CD4-positive, alpha-beta T cell treated with Interleukin-15 for 4 hours (primary cell): ENCODE measurements around the gene VWA2.

Experiments used
- DNase-seq: peaks from one replicate; pipeline ENCODE4 v3.0.0-alpha.2; 2020; ENCODE audit warnings: low spot score

Gene VWA2

GRCh38 chr10:114239117-114239993 lies at the start of gene VWA2:
Gene VWA2, plus strand, starts transcription at chr10:114239254. Its CDS starts 9,460 bp downstream, at chr10:114248714.
- DNase-seq: no peak

- no peak for DNase-seq
These were observed 49.4 kb upstream of the VWA2 start for GRCh38 chr10:114189700-114190099.

DNA sequence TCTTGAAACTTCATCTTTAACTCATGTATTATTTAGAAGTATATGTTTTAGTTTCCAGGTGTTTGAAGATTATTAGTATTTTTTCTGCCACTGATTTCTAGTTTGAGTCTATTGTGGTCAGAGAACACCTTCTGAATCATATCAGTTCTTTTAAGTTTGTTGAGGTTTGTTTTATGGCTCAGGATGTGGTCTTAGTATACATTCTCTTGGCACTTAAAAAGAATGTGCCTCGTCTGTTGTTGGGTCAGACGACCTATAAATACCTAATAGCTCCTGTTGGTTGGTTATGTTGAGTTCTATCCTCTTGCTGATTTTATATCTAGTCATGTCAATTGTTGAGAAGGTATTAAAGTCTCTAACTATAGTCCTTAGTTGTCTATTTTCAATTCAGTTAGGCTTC lies 44.0 kb upstream of the VWA2 start:
- no peak for DNase-seq

GRCh38 chr10:114199239-114199638 lies 39.8 kb upstream of the VWA2 start:
- DNase-seq: no peak

- DNase-seq: no peak
These were observed 36.2 kb upstream of the VWA2 start for GRCh38 chr10:114202812-114203211.

DNA sequence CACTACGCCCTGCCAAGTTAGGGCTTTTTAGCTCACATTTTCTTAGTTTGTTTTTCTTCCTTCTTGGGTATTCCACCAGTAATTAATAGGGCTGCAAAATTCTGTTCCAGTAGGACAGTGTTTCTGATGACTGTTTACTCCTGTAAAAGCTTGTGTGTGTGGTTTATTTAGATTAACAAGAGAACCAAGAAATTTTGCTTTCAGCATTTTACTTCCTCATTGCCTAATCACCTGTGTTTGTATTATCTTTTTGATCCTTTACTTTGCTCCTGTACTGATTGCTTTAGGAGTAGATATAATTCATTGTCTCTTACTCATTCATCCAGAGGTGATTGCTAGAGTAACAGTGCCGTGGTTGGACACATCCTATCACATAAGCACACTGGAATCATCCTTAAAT lies 32.2 kb upstream of the VWA2 start:
- no peak for DNase-seq

DNA sequence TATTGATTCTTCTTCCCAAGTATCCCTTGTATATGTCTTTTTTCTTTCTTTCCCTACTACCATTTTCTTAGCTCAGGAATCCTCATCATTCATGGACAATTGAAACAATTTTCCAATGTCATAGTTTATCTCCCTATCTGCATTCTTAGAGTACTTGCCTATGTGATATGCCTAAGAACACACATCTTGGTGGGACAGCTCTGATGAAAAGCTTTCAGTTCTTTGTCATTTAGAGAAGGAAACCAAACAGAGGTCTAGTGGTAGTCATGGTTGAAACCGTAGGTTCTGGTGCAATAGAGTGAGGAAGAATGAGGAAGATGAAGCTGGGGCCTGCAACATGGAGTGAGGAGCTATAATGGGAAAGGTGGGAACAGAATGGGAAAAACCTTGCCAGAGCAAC lies 31.7 kb upstream of the VWA2 start:
- no peak for DNase-seq

DNA sequence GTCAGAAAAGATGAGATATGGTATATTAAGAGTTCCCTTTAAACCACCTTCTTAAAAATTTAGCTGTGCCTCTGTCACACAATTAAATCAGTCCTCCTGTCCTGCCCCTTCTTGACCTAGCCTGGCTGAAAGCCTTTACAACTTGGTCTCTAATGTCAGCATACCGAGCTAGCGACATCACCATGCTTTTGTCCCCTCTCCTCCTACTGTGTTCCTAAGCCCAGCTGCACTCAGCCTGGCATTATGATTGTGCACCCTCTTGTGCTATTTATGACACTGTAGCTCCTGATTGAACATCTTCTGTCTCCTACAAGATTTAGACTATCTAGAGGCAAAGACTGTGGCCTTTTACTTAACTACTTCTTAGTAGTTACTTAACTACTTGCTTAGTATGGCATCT lies 30.7 kb upstream of the VWA2 start:
- no peak for DNase-seq

DNA sequence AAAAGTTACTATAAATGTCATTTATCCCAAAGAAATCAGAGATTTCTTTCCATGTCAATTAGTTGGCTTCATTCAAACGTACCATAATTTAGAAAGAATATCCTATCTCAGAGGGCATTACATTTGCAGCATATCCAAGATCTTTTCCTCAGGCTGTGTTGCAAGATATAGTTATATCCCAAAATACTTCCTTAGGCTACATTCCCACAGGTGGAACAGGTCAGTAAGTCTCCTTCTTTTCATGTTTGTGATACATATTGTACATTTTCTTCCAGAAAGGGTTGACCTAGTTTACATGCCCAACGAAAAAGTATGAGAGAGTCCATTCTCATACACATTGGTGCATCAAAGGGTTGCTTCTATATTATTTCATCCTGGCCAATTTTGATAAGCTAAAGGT lies 26.9 kb upstream of the VWA2 start:
- DNase-seq: no peak

DNA sequence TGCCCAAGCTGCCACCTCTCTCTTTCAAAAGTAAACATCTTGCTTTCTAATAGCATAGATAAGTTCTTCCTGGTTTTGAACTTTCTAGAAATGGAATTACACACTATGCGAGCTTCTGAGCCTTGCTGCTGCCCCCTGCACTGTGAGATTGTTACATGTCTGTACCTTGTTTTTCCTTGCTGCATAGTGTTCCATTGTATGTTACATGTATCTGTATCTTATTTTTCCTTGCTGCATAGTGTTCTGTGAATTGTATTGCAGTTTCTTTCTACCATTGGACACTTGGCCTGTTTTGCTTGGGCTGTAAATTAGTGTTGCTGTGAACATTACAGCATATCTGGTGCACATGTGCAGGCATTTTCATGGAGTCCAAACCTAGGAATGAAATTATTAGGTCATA lies 24.0 kb upstream of the VWA2 start:
- DNase-seq: no peak

GRCh38 chr10:114220281-114220680 lies 18.8 kb upstream of the VWA2 start:
- no peak for DNase-seq

GRCh38 chr10:114221235-114221634 lies 17.8 kb upstream of the VWA2 start:
- DNase-seq: no peak

- no peak for DNase-seq
These were observed 16.0 kb upstream of the VWA2 start for GRCh38 chr10:114223066-114223465.

GRCh38 chr10:114228156-114228555 lies 10.9 kb upstream of the VWA2 start:
- DNase-seq: no peak

GRCh38 chr10:114232561-114233176 lies 6.4 kb upstream of the VWA2 start:
- no peak for DNase-seq

GRCh38 chr10:114233482-114233881 lies 5.6 kb upstream of the VWA2 start:
- no peak for DNase-seq

DNA sequence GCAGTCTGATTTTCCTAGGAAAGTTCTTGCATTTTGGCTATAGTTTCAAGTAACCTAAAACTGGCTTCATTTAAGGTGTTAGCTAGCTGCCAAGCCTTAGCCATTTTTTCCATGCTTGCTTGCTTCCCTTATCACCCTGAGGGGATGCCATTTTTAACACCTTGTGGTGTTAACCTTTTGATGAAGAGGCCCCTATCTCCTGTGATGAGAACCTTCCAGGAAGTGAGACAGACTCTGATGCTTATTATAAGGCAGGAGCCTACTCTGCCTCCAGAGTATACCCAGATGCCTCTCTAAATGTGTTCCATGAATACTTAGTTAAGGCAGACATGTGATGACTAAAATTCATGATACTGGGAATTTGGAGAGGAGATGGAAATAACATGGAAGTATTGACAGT lies 4.9 kb upstream of the VWA2 start:
- no peak for DNase-seq

DNA sequence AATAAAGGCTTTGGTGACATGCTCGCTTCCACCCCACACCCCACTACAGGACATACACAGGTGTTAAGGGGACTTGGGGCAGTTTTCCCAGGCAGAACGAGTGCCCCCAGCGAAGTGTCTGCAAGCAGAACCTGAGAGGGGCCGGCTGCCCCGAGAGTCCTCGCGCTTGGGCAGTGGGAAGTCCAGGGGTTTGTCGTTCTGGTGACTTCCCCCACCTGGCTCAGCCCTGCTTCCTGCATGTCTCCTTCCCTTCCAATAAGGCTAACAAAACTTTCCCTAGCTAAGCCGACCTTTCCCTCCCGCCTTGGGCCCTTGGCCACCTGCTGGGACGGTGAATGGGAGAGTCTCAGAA lies 916 bp downstream of the VWA2 start:
- no peak for DNase-seq

- DNase-seq: no peak
These were observed 3.2 kb downstream of the VWA2 start for GRCh38 chr10:114242235-114242634.

DNA sequence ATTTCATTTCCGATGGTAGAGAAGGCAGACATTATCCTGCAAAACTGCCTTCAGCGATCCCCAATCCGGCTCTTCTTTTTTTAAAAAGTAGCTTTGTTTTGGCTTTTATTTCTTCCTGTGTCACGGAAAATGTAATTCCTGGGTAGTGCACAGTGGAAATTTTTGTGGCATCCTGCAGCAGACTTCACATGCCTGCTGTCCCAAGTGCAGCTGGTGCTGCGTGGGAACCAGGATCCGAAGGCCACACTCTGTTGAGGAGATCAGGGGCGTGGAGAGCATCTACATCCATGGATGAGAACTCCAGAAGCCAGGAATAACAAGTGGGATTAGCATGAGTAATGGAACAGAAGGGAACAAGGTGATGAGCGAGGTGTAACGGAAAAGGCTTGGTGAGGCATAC lies 4.6 kb downstream of the VWA2 start:
- no peak for DNase-seq

DNA sequence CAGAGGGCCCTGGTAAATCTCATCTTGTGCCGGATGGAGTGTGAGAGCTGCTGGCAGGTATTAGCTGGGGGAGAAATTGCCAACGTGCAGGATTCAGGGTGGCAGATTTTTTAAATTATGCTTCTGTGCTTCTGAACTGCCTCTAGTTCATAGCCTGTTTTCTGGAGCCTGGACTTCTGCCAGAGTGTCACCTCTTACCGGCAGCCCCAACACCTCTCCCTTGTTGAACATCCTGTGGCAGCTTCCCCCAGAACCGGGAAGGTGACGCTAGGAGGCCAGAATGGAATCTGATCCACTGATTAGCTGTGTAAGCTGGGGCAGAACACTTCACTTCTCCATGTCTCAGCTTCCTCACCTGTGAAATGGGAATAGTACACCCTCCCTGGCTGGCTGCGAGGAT lies 5.1 kb downstream of the VWA2 start:
- no peak for DNase-seq

- DNase-seq: no peak
These were observed 6.2 kb downstream of the VWA2 start for GRCh38 chr10:114245121-114245791.

DNA sequence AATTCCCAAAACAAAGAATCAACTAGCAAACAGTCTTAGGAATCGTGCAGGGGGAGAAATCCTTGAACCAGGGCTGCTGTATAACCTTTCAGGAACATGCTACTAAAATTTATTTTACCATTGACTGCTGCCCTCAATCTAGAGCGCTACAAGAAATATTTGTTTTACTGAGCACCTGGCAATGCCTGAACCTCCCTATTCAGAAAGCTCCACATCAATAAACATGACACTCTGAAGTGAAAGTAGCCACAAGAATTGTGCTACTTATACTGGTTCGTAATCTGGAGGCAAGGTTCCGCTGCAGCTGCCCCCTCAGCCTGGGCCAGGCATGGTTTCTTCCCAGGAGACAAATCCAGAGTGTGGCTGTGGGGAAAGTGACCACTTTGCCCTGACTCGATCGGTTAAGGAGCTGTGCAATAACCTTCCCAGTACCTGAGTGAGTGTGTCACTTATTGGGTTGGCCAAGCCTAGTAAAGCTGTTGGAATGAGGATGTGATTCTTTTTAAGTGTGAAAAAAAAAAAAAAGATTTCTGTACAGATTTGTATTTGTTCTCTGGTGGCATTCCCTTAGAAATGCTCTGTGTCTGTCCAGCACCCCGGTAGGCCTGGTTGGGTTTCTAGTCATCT lies 7.7 kb downstream of the VWA2 start:
- DNase-seq: no peak
